GM18951 (cell line): Measurements from ENCODE around the gene FEM1B.

Experiments
- POLR2A ChIP-seq: IDR thresholded peaks from 4 replicates; pipeline ENCODE4 v1.6.1; 2011; ENCODE audit warnings: mild to moderate bottlenecking; ENCODE audit not compliant: insufficient read length, insufficient read depth; ENCODE audit errors: extremely low read depth
- in situ Hi-C: fragments of 300-500 bp; cut with MboI; formaldehyde crosslinking; loops from one replicate; pipeline ENCODE4 v1.12.0; 2022; ENCODE audit warnings: low sequenced_read_pairs, mixed read lengths, inconsistent platforms; ENCODE audit not compliant: unreplicated experiment

Gene FEM1B

DNA sequence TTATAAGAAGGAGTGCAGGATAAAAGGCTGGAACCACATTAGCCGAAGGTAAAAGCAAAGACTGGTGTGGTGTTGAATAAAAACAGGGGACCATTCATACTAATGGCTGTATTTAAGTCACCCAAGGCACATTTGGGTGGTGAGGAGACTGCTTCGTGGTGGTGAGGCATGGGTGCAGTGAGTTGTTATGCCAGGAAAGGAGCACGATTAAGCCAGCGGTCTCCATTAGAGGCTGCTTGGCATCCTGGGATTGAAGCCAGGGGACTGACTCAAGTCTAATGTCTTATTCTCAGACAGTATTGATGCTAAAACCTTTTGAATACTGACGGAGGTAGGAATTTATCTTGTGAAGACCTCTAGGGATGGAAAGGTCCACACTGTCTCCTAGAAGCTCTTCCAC lies 21.9 kb downstream of the FEM1B start:
- in situ Hi-C loops = no loop called here
- TF ChIP-seq POLR2A = no peak

DNA sequence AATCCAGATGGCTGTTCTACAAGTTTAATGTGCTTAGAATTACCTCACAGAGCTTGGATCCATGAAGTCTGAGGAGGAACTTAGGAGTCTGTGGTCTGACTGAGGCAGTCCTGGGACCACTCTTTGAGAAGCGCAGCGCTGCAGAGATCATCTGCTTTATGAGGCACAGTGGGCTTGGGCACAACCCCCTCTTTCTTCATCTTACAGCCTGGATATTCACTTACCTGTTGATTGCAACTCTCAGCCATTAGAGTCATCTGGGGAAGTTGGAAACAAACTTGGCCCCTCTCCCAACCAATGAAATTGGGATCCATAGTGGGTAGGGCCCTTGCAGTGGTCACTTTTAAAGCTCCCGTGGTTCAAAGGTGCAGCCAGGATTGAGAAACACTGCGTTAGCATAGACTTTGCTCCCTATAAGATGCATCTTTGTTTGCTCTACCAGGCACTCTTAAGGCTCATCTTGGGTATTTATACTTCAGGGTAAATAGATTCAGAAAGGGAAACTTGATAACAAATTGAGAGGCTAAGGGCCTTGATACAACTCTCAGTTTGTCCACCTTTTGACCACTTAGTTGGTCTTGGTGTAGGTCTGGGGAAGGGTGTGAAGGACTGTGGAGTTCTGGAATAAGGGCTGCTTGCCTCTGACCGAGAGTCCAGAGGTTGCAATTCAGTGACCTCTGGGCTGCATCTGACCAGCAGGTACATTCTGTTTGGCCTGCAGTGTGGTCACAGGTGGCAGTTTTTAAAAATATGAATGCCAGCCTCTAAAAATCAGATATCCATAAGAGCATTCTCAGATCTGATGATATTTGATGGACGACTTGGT lies 22.8 kb downstream of the FEM1B start:
- no peak for TF ChIP-seq POLR2A
- in situ Hi-C loops = no loop called here

DNA sequence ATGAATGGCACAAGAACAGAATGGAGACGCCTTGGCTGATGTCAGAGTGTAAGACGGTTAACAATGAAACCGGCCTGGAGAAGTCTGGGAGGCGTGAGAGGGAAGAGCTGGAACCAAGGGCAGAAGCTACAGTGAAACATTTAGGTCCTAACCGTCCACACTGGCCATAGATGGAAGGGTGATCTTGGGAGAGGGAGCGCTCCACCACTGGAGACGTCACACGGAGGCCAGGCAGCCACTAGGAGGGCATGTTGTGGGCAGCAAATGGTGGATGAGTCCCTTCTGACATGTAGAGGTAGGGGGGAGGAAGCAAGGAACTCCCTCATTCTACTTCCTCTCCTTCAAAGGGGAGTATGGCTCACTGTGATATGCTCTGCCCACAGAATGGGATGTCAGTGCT lies 23.8 kb downstream of the FEM1B start:
- TF ChIP-seq POLR2A = no peak
- in situ Hi-C loops = no loop called here

DNA sequence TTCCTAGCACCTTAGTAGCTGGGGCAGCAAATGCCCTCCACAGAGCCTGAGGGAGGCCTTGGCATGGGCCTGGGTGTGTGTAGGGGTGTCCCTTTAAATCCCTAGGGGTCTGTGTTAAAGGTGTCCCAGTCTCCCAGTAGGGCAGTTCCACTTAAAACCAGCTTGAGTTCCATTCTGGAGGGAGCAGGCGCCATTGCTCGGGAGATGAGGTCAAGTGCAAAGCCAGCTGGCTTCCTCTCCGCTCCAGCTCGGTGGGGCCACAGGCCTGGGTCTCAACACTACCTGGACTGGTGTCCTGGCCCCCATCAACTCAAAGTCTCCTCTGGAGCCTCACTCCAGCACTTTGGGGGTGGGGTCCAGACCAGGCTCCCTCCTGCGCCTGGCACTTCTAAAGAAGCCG lies 25.2 kb downstream of the FEM1B start:
- in situ Hi-C loops = no loop called here

DNA sequence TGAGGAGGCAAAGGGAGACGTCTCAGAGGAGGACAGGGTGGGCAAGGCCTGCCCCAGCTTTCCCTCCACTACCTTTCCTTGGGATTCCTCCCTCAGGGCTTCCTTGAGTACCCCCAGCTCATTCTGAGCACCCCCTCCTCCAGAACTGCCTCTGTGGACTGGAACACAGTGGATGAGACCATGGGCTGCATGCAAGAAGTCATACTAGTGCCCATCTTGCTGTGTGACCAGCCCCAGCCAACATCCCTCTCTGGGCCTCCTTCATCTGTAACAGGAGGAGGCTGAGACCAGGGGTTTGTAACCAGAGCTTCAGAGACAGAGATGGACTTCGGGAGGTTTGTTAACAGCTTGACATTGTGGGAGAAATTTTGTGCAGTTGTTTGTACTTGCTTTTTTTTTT lies 25.6 kb downstream of the FEM1B start:
- in situ Hi-C loops = no loop called here

More for the DNA sequence above, 25.2 kb downstream of the FEM1B start:
- TF ChIP-seq POLR2A = no peak

DNA sequence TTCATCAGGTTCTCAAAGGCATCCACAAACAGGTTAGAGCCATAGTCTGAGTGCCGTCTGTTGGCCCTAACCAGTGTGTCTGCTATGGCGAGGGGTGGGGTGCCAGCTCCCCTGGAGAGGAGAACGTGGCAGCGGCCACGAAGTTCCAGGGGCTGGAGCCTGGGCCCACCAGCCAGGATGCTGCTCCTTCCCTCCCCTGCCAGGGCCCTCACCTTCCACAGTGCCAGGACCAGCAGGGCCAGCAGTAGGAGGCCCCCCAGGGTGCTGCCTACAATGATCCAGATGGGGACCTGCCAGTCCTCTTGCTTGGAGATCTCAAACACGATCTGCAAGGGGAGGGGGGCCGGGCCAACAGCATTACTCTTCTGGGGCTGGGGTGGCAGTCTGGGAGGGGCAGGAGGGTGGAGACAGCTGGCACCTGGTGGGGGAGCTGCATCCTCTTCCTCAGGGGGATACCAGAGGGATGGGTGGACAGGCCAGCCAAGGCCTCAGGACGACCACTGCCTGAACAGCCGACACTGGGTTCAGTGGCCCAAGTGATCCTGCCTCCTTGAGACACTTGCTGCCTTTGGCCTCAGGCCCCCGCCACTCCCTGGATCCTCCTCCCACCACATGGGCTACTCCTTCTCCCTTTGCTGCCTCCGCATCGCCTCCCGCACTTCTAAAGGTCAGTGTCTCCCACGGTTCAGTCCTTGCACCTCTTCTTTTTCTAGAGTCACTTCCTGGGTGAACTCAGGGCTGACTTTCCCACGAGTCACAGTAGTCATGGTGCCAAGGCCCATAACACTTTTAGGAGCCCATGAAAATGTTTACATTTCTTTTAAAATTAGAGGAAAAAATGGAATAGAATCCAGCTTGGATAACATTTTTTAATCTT lies 26.3 kb downstream of the FEM1B start:
- TF ChIP-seq POLR2A = no peak
- in situ Hi-C loops = no loop called here

More for the DNA sequence above, 25.6 kb downstream of the FEM1B start:
- no peak for TF ChIP-seq POLR2A

DNA sequence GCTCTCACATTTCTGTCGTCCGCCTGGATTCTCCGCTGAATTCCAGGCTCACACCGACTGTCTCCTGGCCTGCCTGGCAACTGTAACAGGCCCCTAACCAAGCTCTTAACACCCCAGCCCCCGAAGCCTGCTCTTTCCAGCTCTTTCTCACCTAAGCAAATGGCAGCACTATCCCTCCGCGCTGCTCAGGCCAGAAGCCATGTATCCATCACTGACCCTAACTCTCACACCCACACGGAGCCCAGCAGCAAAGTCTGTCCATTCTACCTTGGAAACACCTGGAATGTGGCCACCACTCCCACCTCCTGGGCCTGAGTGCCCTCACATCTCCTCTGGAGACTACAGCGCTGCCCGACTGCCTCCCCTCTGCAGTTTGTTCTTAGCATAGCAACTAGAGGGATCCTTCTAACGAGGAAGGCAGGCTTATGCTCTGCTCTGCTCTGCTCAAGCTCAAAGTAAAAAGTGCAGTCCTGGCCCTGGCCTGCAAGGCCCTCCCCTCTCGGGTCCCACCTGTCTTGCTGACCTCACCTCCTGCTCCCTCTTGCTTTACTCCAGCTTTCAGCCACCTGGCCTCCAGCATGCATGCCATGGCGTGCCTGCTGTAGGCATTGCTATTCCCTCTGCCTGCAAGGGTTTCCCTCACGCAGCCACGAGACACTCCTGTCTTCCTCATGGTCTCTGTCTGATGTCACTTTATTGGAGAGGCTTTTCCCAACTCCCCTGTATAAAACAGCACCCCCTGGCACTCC lies 27.2 kb downstream of the FEM1B start:
- no peak for TF ChIP-seq POLR2A
- in situ Hi-C loops = no loop called here

DNA sequence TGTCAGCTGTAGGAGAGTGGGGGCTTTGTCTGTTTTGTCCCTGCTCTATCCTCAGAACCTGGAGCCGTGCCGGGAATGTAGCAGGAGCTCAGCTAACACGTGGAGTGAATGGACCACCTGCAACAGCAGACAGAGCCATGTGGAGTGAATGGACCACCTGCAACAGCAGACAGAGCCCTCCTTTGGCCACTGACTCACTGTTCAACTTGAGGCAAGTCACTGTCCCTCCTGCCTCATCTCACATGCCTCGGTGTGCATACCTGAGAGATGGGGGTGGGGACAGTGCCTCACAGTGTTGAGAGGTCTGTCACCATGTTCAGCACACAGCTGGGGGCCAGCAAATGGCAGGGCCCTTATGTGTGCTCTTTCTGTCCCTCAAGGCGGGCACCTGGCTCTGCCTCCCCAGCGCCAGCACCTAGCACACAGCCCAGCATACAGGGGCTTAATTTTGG lies 27.9 kb downstream of the FEM1B start:
- no peak for TF ChIP-seq POLR2A
- in situ Hi-C loops = no loop called here

DNA sequence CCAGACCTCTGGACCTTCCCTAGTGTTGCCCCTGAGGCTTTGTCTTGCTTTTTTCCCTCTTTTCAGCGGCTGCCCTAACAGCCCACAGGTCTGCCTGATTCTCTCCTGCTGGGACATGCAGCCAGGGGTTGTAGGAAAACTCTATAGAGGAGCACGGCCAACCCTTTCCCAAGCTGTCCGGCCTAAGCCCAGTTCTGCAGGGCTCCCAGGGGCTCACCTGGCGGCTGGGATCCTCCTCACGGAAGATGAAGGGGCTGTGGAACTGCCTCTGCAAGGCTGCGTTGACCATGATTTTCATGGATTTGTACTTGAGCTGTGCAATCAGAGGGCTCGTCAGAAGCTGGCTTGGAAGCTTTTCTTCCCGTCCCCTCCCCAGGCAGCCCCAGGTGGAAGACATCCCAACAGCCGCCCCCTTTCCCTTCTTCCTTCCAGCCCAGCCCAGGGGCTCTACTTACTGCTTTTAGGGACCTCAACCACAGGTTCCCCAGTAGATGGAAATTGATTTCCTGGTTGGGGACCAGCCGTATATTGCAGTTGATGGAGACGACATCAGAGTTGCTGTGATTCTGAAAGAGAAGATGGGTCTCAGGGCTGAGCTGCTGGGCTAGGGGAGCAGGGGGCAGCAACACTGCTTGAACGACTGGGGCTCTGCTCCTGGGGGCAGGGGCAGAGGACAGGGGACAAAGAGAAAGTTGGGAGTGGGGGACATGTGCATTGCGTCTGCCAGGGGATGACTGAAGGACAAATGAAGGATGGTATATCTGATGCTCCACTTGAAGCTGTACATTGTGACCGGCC lies 29.8 kb downstream of the FEM1B start:
- no peak for TF ChIP-seq POLR2A
- in situ Hi-C loops = no loop called here

DNA sequence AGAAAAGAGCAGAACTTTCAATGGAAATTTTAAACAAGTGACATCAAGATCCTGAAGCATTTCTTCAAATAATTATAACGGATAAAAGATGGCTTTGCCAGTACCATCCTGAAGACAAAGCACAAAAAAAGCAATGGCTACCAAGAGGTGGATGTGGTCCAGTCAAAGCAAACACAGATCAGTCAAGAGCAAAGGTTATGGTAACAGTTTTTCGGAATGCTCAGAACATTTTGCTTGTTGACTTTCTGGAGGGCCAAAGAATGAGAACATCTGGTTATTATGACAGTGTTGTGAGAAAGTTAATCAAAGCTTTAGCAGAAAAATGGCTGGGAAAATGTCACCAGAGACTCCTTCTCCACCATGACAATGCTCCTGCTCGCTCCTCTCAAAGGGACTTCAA lies 31.5 kb downstream of the FEM1B start:
- in situ Hi-C loops = no loop called here
- TF ChIP-seq POLR2A = no peak

DNA sequence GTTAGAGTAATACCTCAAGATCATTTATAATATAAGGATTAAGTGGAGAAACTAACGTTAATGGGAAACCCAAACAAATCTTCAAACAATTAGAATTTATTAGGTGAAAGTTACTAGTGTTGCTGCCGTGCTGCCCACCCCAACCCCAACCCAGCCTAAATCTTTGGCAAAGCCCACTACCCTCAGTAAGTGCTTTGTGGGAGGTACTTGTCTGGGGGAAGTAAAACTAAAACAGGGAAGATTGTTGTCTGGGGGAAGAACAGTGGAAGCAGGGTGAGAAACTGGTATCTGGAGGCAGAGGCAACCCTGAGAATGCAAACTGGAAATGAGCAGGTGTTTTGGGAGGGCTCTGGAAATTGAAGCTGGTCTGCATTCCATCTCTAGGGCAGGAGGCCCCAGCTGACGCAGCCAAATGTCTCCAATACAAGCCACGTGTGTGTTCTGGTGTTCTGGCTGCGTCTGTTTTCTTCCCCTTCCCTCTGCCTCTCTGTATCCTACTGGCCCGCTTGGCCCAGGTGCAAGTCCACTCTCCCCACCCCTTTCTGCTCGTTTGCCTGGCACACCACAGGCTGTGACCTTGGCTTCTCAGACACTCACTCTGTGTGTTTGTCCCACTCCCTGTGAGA lies 32.7 kb downstream of the FEM1B start:
- TF ChIP-seq POLR2A = no peak
- in situ Hi-C loops = no loop called here
